K562 (cell line): ENCODE measurements around the gene GFOD2. TPM values are rescaled to one million over a fixed set of nuclear protein-coding genes. Genes with fewer than 3 reads are reported as not detected.
A peak's percentile ranks its signal among the peaks of the same experiment; 100 is the strongest.

Source experiments
- AFF1 ChIP-seq, 2 experiments: fragments of 450-650 bp; IDR thresholded peaks; 2 replicates each; pipeline ENCODE4 v1.6.1; 2018; ENCODE audit warnings: mild to moderate bottlenecking in 2 of 2, low read depth in 1 of 2; ENCODE audit not compliant: partially characterized antibody in 2 of 2
- C11orf30 ChIP-seq: fragments of 450-650 bp; IDR thresholded peaks from 2 replicates; pipeline ENCODE4 v1.6.1; 2016; ENCODE audit warnings: low read depth, mild to moderate bottlenecking
- DLX4 ChIP-seq: fragments of 250-450 bp; sonication (Bioruptor Pico); IDR thresholded peaks from 2 replicates; pipeline ENCODE4 v1.6.1; 2021; ENCODE audit warnings: mild to moderate bottlenecking
- ELF1 ChIP-seq: fragments of 200-800 bp; sonication (Bioruptor generic); IDR thresholded peaks from 2 replicates; pipeline ENCODE4 v1.6.1; 2016; ENCODE audit warnings: missing genetic modification characterization, missing compliant biosample characterization
- FOXP1 ChIP-seq: sonication (generic); formaldehyde crosslinking; IDR thresholded peaks from 2 replicates; pipeline ENCODE4 v1.8.0; 2022; ENCODE audit warnings: mild to moderate bottlenecking, missing genetic modification reagents
- HIVEP1 ChIP-seq: fragments of 250-450 bp; sonication (Bioruptor Pico); IDR thresholded peaks from 2 replicates; pipeline ENCODE4 v1.4.0; 2020; ENCODE audit warnings: mild to moderate bottlenecking
- MLLT1 ChIP-seq, 2 experiments: fragments of 450-650 bp; IDR thresholded peaks; 2 replicates each; pipeline ENCODE4 v1.6.1; 2016
- NR3C1 ChIP-seq: sonication (generic); formaldehyde crosslinking; IDR thresholded peaks from 2 replicates; pipeline ENCODE4 v1.8.1; 2022; ENCODE audit warnings: missing genetic modification reagents
- TAF9B ChIP-seq: fragments of 450-650 bp; IDR thresholded peaks from 2 replicates; pipeline ENCODE4 v1.6.1; 2018; ENCODE audit warnings: mild to moderate bottlenecking; ENCODE audit not compliant: partially characterized antibody
- TEAD1 ChIP-seq, 2 experiments: fragments of 450-650 bp in 1 of 2; sonication (generic) in 1 of 2; formaldehyde crosslinking; IDR thresholded peaks; 2 replicates each; pipeline versions ENCODE4 v1.4.0 to v1.8.0; 2020 to 2022; ENCODE audit warnings: mild to moderate bottlenecking in 2 of 2, missing genetic modification reagents in 1 of 2
- TOE1 ChIP-seq, 2 experiments: fragments of 450-650 bp in 1 of 2; sonication (generic) in 1 of 2; formaldehyde crosslinking in 1 of 2; IDR thresholded peaks; 2 replicates each; pipeline versions ENCODE4 v1.7.1 to v1.8.0; 2016 to 2022; ENCODE audit warnings: borderline replicate concordance in 2 of 2, mild to moderate bottlenecking in 2 of 2, antibody characterized with exemption in 1 of 2, inconsistent platforms in 1 of 2, low read depth in 1 of 2, missing genetic modification reagents in 1 of 2, moderate library complexity in 1 of 2
- TSHZ1 ChIP-seq: fragments of 250-450 bp; sonication (Bioruptor Pico); IDR thresholded peaks from 2 replicates; pipeline ENCODE4 v1.4.0; 2020; ENCODE audit warnings: mild to moderate bottlenecking, moderate library complexity
- ZNF253 ChIP-seq: fragments of 250-450 bp; sonication (Bioruptor Pico); conservative IDR thresholded peaks from 2 replicates; pipeline ENCODE4 v1.6.1; 2021; ENCODE audit warnings: mild to moderate bottlenecking
- ZNF277 ChIP-seq: fragments of 250-450 bp; sonication (Bioruptor Pico); IDR thresholded peaks from 2 replicates; pipeline ENCODE4 v1.8.0; 2022; ENCODE audit warnings: inconsistent platforms, mild to moderate bottlenecking, moderate library complexity, borderline replicate concordance
- polyA plus RNA-seq, 8 experiments: library from polyadenylated mRNA; depleted of rRNA in 4 of 8; stranded (reverse) in 5 of 8; unstranded in 3 of 8; fragments of >200 nt; fragmentation: Nextera tagmentation in 2 of 8; fragmentation: Illumina TruSeq in 1 of 8; extraction: Ambion mirVana in 2 of 8; extraction: Trizol in 1 of 8; gene quantifications; 2 replicates each; pipeline versions ENCODE4 v1.2.1 to v1.2.3, GENCODE V29; 2011 to 2014; ENCODE audit warnings: inconsistent platforms in 1 of 8, missing spikeins in 1 of 8
- total RNA-seq, 7 experiments: library from RNA; depleted of rRNA in 6 of 7; stranded (reverse); fragments of >200 nt in 6 of 7; fragmentation: Illumina TruSeq in 2 of 7; extraction: Trizol in 2 of 7; gene quantifications; 2 replicates each; pipeline versions ENCODE4 v1.2.1 to v1.2.3, GENCODE V29; 2011 to 2021; ENCODE audit warnings: low replicate concordance in 1 of 7

Gene GFOD2
- total and polyA plus RNA-seq, 9 of the 15 experiments (the other 6 are each of a cell fraction or from before 2014, with no cell fraction given) = 1.9 to 15.8 (median 11.1) TPM

GRCh38 chr16:67719048-67719777, at the start of gene GFOD2 (continued):
- TF ChIP-seq TSHZ1 (CRISPR knock-in tag) (no peak), ZNF253 (CRISPR knock-in tag) (no peak), C11orf30 (no peak), ZNF277 (CRISPR knock-in tag) (no peak), TEAD1 (CRISPR knock-in tag; IDR thresholded peaks at IDR 0.05) (0 out of 4 replicates have a peak, but pooled peaks of 1 of the 2 experiments have one; percentile 52), HIVEP1 (CRISPR knock-in tag) (no peak), MLLT1 (IDR thresholded peaks at IDR 0.05) (peak in 1 of 2 experiments; percentile 92; a peak in 2 of 4 replicates), ELF1 (no peak), FOXP1 (CRISPR knock-in tag) (peak; percentile 63; the same call in 1 of the 2 replicates), TOE1 (IDR thresholded peaks at IDR 0.05; ENCODE audit: borderline replicate concordance) (no peak), TOE1 (CRISPR knock-in tag; IDR thresholded peaks at IDR 0.05; ENCODE audit: borderline replicate concordance, low read depth) (no peak), AFF1 (IDR thresholded peaks at IDR 0.05; ENCODE audit: low read depth in 1 of 2, partially characterized antibody in 2 of 2) (no peak), TAF9B (peak; percentile 68), NR3C1 (CRISPR knock-in tag) (no peak), DLX4 (CRISPR knock-in tag) (no peak)
